ENCODE results near the gene TSKU.

The TSKU gene

DNA sequence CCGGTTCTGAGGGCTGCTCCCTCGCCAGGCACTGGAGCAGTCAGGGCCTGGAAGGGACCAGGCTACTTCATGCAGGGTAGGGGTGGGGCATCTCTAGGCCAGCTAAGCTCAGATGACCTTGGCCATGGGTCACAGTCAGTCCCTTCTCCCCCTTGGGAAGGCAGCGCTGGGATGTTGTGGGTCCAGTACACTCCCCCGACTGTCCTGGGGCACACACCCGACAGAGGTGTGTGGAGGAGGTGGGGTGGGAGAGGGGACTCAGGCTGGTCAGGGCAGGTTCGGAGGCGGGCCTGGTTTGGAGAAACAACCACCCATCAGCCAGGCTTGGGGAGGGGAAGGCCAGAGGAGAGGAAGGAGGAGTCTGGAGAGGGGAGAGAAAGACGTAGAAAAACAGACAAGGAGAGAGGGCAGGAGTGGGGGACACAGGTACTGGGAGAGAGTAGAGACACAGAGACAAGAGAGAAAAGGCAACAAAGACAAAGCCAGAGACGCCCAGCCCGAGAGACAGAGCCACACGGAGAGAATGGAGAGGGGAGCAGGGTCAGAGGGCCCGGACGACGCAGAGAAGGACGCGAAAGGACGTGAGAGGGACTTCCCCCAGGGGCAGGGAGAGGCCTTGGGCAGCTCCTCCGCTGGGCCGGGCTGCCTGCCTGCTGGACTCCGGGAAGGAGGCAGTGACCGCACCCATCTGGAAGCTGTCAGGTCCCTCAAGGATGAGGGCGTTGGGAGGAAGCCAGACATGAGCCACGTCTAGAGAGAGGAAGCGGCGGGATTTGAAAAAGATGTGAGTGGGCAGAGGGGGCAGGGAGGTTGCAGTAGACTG, 30.6 kb upstream of the TSKU start:
- no peak for DNase-seq (ENCODE audit: low spot score)

GRCh38 chr11:76753449-76753848, 29.7 kb upstream of the TSKU start:
- no peak for DNase-seq (ENCODE audit: low spot score)

DNA sequence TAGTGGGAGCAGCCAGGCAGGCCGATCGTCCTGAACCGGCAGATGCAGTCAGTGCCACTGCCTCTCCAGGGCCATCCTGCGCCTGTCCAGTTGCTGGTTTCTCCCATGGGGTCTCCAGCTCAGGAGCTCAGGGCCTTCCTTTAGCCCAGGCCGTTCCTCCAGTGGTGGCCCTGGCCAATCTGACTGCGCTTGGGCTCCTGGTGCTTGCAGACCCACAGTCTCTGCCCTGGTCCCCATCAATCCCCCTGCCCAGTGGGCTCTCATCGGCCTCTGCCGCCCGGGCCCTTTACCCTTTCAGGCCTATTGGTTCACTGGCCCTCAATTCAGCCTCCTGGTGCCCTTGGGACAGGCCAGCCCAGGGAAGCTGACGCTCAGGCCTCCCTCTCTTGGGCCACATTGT, 29.2 kb upstream of the TSKU start:
- DNase-seq (ENCODE audit: low spot score) = no peak

GRCh38 chr11:76756341-76756741, 26.8 kb upstream of the TSKU start:
- DNase-seq (ENCODE audit: low spot score) = no peak

DNA sequence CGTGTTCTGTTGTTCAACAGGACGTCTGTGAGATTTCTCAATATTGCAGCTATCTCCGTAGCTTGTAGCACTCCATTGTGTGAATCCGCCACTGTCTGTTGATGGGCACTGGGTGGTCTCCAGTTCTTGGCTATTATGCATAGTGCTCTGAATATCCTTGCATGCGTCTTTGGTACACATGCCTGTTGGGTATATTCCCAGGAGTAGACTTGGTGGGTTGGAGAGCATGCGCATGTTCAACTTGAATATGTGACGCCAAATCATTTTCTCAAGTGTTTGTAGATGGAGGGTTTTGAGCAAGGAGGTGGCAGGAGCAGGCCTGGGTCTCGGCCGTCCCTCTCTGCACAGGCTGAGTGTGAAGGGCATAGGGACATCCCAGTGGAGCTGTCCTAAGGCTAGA, 24.8 kb upstream of the TSKU start:
- no peak for DNase-seq (ENCODE audit: low spot score)

- no peak for DNase-seq (ENCODE audit: low spot score)
Measured at GRCh38 chr11:76759092-76759491, 24.1 kb upstream of the TSKU start.

DNA sequence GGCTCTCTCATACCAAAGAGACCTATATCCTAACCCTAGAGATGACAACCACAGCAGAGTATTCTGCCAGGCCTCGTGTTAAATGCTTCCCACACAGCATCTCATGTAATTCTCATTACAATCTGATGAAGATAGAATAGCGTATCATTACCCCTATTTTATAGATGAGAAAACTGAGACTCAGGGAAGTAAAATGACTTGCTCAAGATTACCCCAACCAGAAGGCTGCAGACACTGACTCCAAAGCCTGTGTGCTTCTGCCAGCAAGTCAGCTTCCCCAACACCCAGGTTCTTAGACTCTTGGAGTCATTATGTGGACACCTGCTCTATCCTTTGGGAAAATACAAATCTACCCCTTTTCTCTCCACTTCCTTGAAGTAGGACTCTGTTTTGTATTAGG, 23.6 kb upstream of the TSKU start:
- DNase-seq (ENCODE audit: low spot score) = no peak

DNA sequence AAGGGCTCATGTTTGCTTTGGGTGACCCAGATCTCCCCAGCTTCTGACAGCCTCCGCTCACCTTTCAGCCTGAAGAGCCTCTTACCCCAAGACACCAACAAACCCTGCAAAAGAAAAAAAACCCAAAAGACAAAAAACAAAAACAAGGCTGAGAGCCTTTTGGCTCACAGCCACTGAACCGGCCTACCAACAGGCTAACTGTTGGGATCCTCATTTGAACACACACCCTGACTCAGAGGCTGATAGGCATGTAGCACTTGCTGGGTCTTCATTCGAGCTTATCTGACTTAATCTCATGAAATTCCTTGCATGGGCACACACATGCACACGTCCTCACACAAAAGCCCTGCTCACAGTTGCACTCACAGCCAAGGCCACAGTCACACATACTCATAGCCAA, 22.9 kb upstream of the TSKU start:
- DNase-seq (ENCODE audit: low spot score) = no peak

GRCh38 chr11:76761718-76762355, 21.3 kb upstream of the TSKU start:
- DNase-seq (ENCODE audit: low spot score) = no peak

DNA sequence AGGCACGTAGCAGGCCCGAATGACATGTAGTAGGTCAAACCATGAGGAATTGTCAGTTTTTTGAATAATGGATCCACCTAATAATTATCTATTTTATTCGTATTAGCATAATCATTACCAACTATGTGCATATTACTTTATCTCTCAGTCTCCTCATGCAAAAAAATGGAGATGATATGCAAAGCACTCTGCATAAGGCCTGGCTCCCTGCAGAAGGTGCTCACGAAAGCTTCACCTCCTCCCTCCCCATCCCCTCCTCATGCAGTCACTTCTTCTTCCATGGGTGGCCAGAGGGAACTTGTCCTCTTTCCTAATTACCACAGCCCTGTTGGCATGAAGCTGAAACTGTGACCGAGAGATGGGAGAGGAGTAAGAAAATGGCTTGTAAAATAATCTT, 20.8 kb upstream of the TSKU start:
- DNase-seq (ENCODE audit: low spot score) = no peak

- DNase-seq (ENCODE audit: low spot score) = no peak
Measured at GRCh38 chr11:76762867-76763572, 20.1 kb upstream of the TSKU start.

GRCh38 chr11:76763573-76764346, 19.4 kb upstream of the TSKU start:
- no peak for DNase-seq (ENCODE audit: low spot score)

- DNase-seq (ENCODE audit: low spot score) = no peak
Measured at GRCh38 chr11:76764941-76765665, 18.1 kb upstream of the TSKU start.

DNA sequence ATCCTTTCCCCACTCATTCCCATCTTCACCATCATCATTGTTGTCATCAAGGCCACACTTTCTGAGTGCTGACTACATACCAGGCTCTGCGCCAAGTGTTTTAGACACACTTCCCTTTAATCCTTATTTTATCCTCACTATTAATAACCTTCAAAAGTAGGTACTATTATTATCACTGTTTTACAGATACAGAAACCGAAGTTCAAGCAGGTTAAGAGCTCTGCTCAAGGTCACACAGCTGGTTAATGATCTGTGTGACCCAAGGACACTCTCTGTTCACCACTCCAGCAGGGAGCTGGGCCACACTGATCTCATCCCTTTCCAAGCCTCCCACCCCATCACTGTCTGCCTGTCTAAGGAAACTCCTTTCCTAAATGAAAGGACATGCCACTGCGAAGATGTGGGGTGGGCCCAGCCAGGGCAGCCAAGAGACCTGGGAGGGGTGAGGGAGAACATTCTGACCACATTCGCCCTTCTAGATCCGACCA, 17.2 kb upstream of the TSKU start:
- no peak for DNase-seq (ENCODE audit: low spot score)

DNA sequence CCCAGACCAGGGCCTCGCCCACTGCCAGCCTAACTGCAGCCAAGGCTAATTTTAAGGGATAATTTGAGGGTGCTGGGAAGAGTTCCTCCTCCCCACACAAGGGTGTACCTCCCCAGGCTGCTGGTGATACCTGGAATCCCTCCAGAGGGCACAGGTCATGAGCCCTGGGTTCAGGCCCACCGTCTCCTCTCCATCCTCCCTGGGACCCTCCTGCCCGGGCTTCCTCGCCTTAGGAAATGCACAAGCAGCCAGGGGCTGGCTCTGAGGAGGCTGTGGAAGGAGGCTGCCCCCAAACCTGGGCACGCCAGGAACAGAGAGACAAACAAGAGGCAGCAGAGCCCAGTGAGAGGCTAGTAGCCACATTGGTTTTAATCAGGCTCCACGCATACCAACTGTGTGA, 16.6 kb upstream of the TSKU start:
- no peak for DNase-seq (ENCODE audit: low spot score)

DNA sequence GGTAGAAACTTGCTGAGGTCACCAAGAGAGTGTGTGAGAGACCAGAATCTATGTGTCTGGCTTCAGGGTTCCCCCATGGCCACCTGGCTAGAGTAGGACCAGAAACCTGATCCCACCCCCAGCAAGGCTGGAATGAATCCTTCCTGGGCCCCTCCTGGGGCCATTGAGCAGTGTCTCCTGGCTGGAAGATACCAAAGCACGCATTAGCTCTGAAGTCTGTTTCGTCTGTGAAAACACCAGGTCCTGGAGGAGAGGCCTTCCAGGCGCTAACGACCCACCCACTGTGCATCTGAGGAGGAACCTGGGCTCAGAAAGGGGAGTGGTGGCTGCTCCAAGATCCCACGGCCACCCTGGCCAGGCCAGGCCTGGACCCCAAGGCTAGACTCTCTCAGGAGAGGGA, 15.5 kb upstream of the TSKU start:
- no peak for DNase-seq (ENCODE audit: low spot score)

GRCh38 chr11:76768088-76768908, 14.9 kb upstream of the TSKU start:
- peak; percentile 31 for DNase-seq (ENCODE audit: low spot score)

DNA sequence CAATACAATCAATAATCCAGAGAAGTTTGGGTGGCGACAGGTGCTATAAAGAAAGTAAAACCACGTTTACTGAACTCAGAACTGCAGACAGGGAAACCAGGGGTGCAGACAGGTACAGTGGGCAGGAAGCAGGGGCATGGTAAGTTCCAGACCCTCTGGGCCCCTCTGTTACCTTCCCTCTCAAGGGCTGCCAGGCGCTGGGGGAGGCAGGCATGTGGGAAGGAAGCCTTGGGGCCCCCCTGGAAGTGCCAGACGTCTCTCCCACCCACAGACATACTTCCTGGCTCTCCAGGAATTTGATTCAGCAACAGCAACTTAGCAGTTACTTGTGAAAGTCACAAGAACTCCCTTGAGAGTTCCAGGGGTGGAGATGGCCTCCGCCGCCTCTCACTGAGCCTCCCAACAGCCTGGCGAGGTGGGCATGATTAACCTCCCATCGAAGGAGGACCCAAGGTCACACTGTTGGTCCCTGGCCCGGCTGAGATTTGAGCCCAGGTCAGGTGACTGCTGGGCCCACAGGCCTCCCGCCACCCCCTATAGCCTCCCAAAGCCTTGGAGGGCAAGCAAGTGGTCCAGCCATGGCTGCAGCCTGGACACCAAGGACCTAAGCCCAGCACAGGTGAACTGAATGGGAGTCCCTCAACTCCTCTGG, 14.1 kb upstream of the TSKU start:
- no peak for DNase-seq (ENCODE audit: low spot score)

- DNase-seq (ENCODE audit: low spot score) = no peak
Measured at GRCh38 chr11:76769645-76770586, 13.2 kb upstream of the TSKU start.
